ENCODE measurements around the gene TCF7L2. TPM values are rescaled to one million over a fixed set of nuclear protein-coding genes. Genes with fewer than 3 reads are reported as not detected.

The TCF7L2 gene
- polyA plus RNA-seq, 1 donor from 2014 or later: 1.7 TPM

DNA sequence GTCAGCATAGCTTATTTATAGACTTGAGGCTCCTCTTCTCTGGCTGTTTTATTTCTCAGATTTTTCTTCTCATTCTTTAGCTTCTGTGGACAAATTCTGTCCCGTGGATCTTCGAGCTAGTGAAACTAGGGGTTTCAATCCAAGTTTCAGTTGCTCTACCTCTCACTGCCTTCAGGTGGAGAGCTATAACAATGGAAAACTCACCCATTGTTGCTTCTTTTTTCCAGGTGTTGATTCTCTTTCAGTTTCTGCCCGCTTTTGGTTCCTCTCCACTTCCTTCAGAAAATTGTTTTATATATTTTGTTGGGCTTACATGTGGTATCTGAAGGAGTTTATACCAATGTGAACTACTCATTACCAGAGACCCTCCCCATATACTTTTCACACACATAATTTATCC, 266.1 kb downstream of the TCF7L2 start:
- no peaks in the 10 kb centered on the region for H3K27me3 ChIP-seq (ENCODE audit: insufficient read depth, low read depth, low read length)
- TF ChIP-seq SMC3 (conservative IDR thresholded peaks at IDR 0.05; ENCODE audit: poor library complexity): no peak
- TF ChIP-seq REST (IDR thresholded peaks at IDR 0.05; ENCODE audit: borderline replicate concordance): no peak
- TF ChIP-seq MXI1 (conservative IDR thresholded peaks at IDR 0.05; ENCODE audit: poor library complexity, severe bottlenecking): no peak
- TF ChIP-seq RAD21 (conservative IDR thresholded peaks at IDR 0.05): no peak
- TF ChIP-seq EP300 (conservative IDR thresholded peaks at IDR 0.05; ENCODE audit: poor library complexity, severe bottlenecking): no peak
- TF ChIP-seq POLR2AphosphoS5 (IDR thresholded peaks at IDR 0.05): no peak
- TF ChIP-seq EZH2 (IDR thresholded peaks at IDR 0.05; ENCODE audit: borderline replicate concordance, insufficient read depth, low read length, poor library complexity, severe bottlenecking): no peak
- no peak for TF ChIP-seq CTCF (IDR thresholded peaks at IDR 0.05; ENCODE audit: poor library complexity, severe bottlenecking)
- TF ChIP-seq TAF1 (IDR thresholded peaks at IDR 0.05; ENCODE audit: low read depth): no peak
- H3K9ac ChIP-seq (ENCODE audit: low read length): no peak overlapping the region
- no peak overlapping the region for H3K4me2 ChIP-seq (ENCODE audit: low read length)
- no peaks in the 10 kb centered on the region for H3K9me3 ChIP-seq (ENCODE audit: low read length)
- no peaks in the 10 kb centered on the region for H4K20me1 ChIP-seq (ENCODE audit: insufficient read depth)
- no peak overlapping the region for H3K27ac ChIP-seq (ENCODE audit: low read length)
- no peak overlapping the region for H2AFZ ChIP-seq (ENCODE audit: low read depth, low read length)
- H3K79me2 ChIP-seq (replicated peaks; ENCODE audit: insufficient read depth, low read length): no peaks in the 10 kb centered on the region
- H3K9me2 ChIP-seq (ENCODE audit: insufficient read depth, low read length): no peaks in the 10 kb centered on the region
- H3F3A ChIP-seq (ENCODE audit: insufficient read depth, low read length, poor library complexity, severe bottlenecking): no peaks in the 10 kb centered on the region
- no peaks in the 10 kb centered on the region for H3K36me3 ChIP-seq (ENCODE audit: insufficient read depth, low read length)
- H3K4me3 ChIP-seq (ENCODE audit: low read length): no peak overlapping the region
